HepG2 (cell line): ENCODE measurements around the gene MT1A. TPM values are rescaled to one million over a fixed set of nuclear protein-coding genes. Genes with fewer than 3 reads are reported as not detected.

Source experiments
- CENPX ChIP-seq: sonication (generic); formaldehyde crosslinking; IDR thresholded peaks from 2 replicates; pipeline ENCODE4 v1.9.0; 2021; ENCODE audit warnings: mild to moderate bottlenecking, missing genetic modification reagents, moderate library complexity
- FOSL2 ChIP-seq: sonication (generic); formaldehyde crosslinking; IDR thresholded peaks from 2 replicates; pipeline ENCODE4 v1.4.0; 2020; ENCODE audit warnings: missing genetic modification reagents
- FOXK1 ChIP-seq: sonication (generic); formaldehyde crosslinking; IDR thresholded peaks from 2 replicates; pipeline ENCODE4 v1.4.0; 2020; ENCODE audit warnings: low read depth, missing genetic modification reagents, borderline replicate concordance
- HNF4G ChIP-seq, 2 experiments: sonication (generic) in 1 of 2; formaldehyde crosslinking in 1 of 2; IDR thresholded peaks; 2 replicates each; pipeline versions ENCODE4 v1.4.0 to v1.6.1; 2011 to 2020; ENCODE audit warnings: borderline replicate concordance in 2 of 2, low read depth in 2 of 2, mild to moderate bottlenecking in 2 of 2, low read length in 1 of 2, missing genetic modification reagents in 1 of 2, moderate library complexity in 1 of 2
- KMT2A ChIP-seq: sonication (generic); formaldehyde crosslinking; IDR thresholded peaks from 2 replicates; pipeline ENCODE4 v1.4.0; 2020; ENCODE audit warnings: missing genetic modification reagents
- MXD4 ChIP-seq: IDR thresholded peaks from 2 replicates; pipeline ENCODE4 v1.6.1; 2016; ENCODE audit warnings: mild to moderate bottlenecking, missing biosample characterization, missing genetic modification reagents
- NFIC ChIP-seq: IDR thresholded peaks from 2 replicates; pipeline ENCODE4 v1.6.1; 2012; ENCODE audit warnings: mild to moderate bottlenecking, low read length, inconsistent platforms
- TCF7L2 ChIP-seq: IDR thresholded peaks from 2 replicates; pipeline ENCODE4 v1.6.1; 2011; ENCODE audit warnings: mild to moderate bottlenecking, low read depth, low read length, moderate library complexity
- ZNF160 ChIP-seq: sonication (generic); formaldehyde crosslinking; IDR thresholded peaks from 2 replicates; pipeline ENCODE4 v1.8.0; 2022; ENCODE audit warnings: mild to moderate bottlenecking, inconsistent platforms, missing genetic modification reagents
- ZNF256 ChIP-seq: sonication (generic); formaldehyde crosslinking; conservative IDR thresholded peaks from 2 replicates; pipeline ENCODE4 v1.4.0; 2020; ENCODE audit warnings: missing genetic modification reagents
- ZNF317 ChIP-seq: sonication (generic); formaldehyde crosslinking; IDR thresholded peaks from 2 replicates; pipeline ENCODE4 v1.5.0; 2020; ENCODE audit warnings: mild to moderate bottlenecking, missing genetic modification reagents
- ZNF333 ChIP-seq: sonication (generic); formaldehyde crosslinking; IDR thresholded peaks from 2 replicates; pipeline ENCODE4 v1.4.0; 2020; ENCODE audit warnings: mild to moderate bottlenecking, missing genetic modification reagents, borderline replicate concordance
- ZNF44 ChIP-seq: sonication (generic); formaldehyde crosslinking; IDR thresholded peaks from 2 replicates; pipeline ENCODE4 v1.5.1; 2020; ENCODE audit warnings: mild to moderate bottlenecking, missing genetic modification reagents
- ZNF773 ChIP-seq: sonication (generic); formaldehyde crosslinking; IDR thresholded peaks from 2 replicates; pipeline ENCODE4 v1.4.0; 2020; ENCODE audit warnings: missing genetic modification reagents, borderline replicate concordance
- ZNF841 ChIP-seq: sonication (generic); formaldehyde crosslinking; IDR thresholded peaks from 2 replicates; pipeline ENCODE4 v1.8.1; 2023; ENCODE audit warnings: missing genetic modification reagents, borderline replicate concordance
- ZNF879 ChIP-seq: sonication (generic); formaldehyde crosslinking; IDR thresholded peaks from 2 replicates; pipeline ENCODE4 v1.8.1; 2023; ENCODE audit warnings: missing genetic modification reagents
- ZSCAN12 ChIP-seq: sonication (generic); formaldehyde crosslinking; IDR thresholded peaks from 2 replicates; pipeline ENCODE4 v1.9.0; 2021; ENCODE audit warnings: mild to moderate bottlenecking, missing genetic modification reagents
- polyA plus RNA-seq, 8 experiments: library from polyadenylated mRNA; depleted of rRNA in 3 of 8; stranded (reverse) in 7 of 8; unstranded in 1 of 8; fragments of >200 nt; fragmentation: Illumina TruSeq in 4 of 8; extraction: Trizol in 4 of 8; gene quantifications; 2 replicates each; pipeline versions ENCODE4 v1.2.1 to v1.2.3, GENCODE V29; 2011 to 2016; ENCODE audit warnings: low read depth in 4 of 8, missing spikeins in 1 of 8, mixed read lengths in 1 of 8; ENCODE audit not compliant: insufficient read depth in 1 of 8
- total RNA-seq, 5 experiments: library from RNA; depleted of rRNA; stranded (reverse); fragments of >200 nt; fragmentation: Illumina TruSeq; extraction: Trizol; gene quantifications; 2 replicates each; pipeline ENCODE4 v1.2.3, GENCODE V29; 2016; ENCODE audit warnings: low read depth in 1 of 5
- TF ChIP-seq, protein P1 (sequence below): sonication (generic); formaldehyde crosslinking; IDR thresholded peaks from 2 replicates; pipeline ENCODE4 v1.5.0; 2020; ENCODE audit warnings: missing genetic modification reagents
- TF ChIP-seq, protein P2 (sequence below): sonication (generic); formaldehyde crosslinking; IDR thresholded peaks from 2 replicates; pipeline ENCODE4 v1.5.0; 2020; ENCODE audit warnings: mild to moderate bottlenecking, missing genetic modification reagents, moderate library complexity
- TF ChIP-seq, protein P3 (sequence below): sonication (generic); formaldehyde crosslinking; IDR thresholded peaks from 2 replicates; pipeline ENCODE4 v1.4.0; 2020; ENCODE audit warnings: missing genetic modification reagents, borderline replicate concordance
- TF ChIP-seq, protein P4 (sequence below): sonication (generic); formaldehyde crosslinking; IDR thresholded peaks from 2 replicates; pipeline ENCODE4 v1.4.0; 2020; ENCODE audit warnings: missing genetic modification reagents

The MT1A gene
- total and polyA plus RNA-seq, 2 of the 13 experiments (the other 11 are each of a cell fraction or from before 2014, with no cell fraction given): 8.3 to 10.4 TPM

DNA sequence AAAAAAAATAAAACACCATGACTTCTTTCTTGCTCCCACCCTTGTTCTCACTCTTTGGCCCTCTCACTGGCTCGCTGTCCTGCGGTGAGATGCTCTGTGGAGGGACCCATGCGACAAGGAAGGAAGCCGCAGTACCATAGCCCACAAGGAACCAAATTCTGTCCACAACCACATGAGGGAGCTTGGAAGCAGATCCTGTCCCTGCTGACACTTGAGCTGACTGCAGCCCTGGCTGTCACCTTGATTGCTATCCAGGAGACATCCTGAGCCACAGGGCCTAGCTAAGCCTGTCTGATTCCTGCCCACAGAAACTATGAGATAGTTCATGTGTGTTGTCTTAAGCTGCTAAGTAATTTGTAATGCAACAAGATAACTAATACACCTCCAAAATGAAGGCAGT is 34.9 kb upstream of the MT1A start (continued):
- TF ChIP-seq KMT2A (CRISPR knock-in tag): no peak
- TF ChIP-seq NFIC: no peak
- no peak for TF ChIP-seq FOXK1 (CRISPR knock-in tag)
- TF ChIP-seq ZNF44 (CRISPR knock-in tag): no peak
- peak; percentile 39; the same call in 1 of the 2 replicates for TF ChIP-seq ZNF333
- TF ChIP-seq FOSL2 (CRISPR knock-in tag): peak; percentile 57
- TF ChIP-seq, protein P1, sequence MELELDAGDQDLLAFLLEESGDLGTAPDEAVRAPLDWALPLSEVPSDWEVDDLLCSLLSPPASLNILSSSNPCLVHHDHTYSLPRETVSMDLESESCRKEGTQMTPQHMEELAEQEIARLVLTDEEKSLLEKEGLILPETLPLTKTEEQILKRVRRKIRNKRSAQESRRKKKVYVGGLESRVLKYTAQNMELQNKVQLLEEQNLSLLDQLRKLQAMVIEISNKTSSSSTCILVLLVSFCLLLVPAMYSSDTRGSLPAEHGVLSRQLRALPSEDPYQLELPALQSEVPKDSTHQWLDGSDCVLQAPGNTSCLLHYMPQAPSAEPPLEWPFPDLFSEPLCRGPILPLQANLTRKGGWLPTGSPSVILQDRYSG: no peak
- TF ChIP-seq ZNF256 (CRISPR knock-in tag): no peak
- TF ChIP-seq, protein P2, sequence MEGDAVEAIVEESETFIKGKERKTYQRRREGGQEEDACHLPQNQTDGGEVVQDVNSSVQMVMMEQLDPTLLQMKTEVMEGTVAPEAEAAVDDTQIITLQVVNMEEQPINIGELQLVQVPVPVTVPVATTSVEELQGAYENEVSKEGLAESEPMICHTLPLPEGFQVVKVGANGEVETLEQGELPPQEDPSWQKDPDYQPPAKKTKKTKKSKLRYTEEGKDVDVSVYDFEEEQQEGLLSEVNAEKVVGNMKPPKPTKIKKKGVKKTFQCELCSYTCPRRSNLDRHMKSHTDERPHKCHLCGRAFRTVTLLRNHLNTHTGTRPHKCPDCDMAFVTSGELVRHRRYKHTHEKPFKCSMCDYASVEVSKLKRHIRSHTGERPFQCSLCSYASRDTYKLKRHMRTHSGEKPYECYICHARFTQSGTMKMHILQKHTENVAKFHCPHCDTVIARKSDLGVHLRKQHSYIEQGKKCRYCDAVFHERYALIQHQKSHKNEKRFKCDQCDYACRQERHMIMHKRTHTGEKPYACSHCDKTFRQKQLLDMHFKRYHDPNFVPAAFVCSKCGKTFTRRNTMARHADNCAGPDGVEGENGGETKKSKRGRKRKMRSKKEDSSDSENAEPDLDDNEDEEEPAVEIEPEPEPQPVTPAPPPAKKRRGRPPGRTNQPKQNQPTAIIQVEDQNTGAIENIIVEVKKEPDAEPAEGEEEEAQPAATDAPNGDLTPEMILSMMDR: peak; percentile 92
- TF ChIP-seq ZNF773: no peak
- TF ChIP-seq ZNF879 (CRISPR knock-in tag): no peak
- TF ChIP-seq ZNF160 (CRISPR knock-in tag): no peak
- TF ChIP-seq TCF7L2: no peak
- no peak for TF ChIP-seq CENPX
- no peak for TF ChIP-seq ZNF841 (CRISPR knock-in tag)
- TF ChIP-seq ZNF317 (CRISPR knock-in tag): 0 out of 2 replicates have a peak, but pooled peaks have one; percentile 43
- TF ChIP-seq ZSCAN12 (CRISPR knock-in tag): no peak
- 0 out of 2 replicates have a peak, but pooled peaks have one; percentile 49 for TF ChIP-seq MXD4
- TF ChIP-seq, protein P3, sequence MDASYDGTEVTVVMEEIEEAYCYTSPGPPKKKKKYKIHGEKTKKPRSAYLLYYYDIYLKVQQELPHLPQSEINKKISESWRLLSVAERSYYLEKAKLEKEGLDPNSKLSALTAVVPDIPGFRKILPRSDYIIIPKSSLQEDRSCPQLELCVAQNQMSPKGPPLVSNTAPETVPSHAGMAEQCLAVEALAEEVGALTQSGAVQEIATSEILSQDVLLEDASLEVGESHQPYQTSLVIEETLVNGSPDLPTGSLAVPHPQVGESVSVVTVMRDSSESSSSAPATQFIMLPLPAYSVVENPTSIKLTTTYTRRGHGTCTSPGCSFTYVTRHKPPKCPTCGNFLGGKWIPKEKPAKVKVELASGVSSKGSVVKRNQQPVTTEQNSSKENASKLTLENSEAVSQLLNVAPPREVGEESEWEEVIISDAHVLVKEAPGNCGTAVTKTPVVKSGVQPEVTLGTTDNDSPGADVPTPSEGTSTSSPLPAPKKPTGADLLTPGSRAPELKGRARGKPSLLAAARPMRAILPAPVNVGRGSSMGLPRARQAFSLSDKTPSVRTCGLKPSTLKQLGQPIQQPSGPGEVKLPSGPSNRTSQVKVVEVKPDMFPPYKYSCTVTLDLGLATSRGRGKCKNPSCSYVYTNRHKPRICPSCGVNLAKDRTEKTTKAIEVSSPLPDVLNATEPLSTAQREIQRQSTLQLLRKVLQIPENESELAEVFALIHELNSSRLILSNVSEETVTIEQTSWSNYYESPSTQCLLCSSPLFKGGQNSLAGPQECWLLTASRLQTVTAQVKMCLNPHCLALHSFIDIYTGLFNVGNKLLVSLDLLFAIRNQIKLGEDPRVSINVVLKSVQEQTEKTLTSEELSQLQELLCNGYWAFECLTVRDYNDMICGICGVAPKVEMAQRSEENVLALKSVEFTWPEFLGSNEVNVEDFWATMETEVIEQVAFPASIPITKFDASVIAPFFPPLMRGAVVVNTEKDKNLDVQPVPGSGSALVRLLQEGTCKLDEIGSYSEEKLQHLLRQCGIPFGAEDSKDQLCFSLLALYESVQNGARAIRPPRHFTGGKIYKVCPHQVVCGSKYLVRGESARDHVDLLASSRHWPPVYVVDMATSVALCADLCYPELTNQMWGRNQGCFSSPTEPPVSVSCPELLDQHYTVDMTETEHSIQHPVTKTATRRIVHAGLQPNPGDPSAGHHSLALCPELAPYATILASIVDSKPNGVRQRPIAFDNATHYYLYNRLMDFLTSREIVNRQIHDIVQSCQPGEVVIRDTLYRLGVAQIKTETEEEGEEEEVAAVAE (CRISPR knock-in tag): 0 out of 2 replicates have a peak, but pooled peaks have one; percentile 36
- no peak for TF ChIP-seq HNF4G (IDR thresholded peaks at IDR 0.05; ENCODE audit: borderline replicate concordance, low read depth, low read length)
- TF ChIP-seq HNF4G (CRISPR knock-in tag; IDR thresholded peaks at IDR 0.05; ENCODE audit: borderline replicate concordance, low read depth): peak; percentile 39; the same call in 1 of the 2 replicates
- TF ChIP-seq, protein P4, sequence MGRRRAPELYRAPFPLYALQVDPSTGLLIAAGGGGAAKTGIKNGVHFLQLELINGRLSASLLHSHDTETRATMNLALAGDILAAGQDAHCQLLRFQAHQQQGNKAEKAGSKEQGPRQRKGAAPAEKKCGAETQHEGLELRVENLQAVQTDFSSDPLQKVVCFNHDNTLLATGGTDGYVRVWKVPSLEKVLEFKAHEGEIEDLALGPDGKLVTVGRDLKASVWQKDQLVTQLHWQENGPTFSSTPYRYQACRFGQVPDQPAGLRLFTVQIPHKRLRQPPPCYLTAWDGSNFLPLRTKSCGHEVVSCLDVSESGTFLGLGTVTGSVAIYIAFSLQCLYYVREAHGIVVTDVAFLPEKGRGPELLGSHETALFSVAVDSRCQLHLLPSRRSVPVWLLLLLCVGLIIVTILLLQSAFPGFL: no peak
